A673 (cell line): ENCODE results near the gene RPS6KA6.

Experiments used
- CTCF ChIP-seq: fragments of 300-800, 200-600 bp; sonication (generic); conservative IDR thresholded peaks from 2 replicates; pipeline ENCODE4 v1.5.1; 2017; ENCODE audit warnings: low read depth, mild to moderate bottlenecking, antibody characterized with exemption, low read length, moderate library complexity, mixed read lengths
- EZH2 ChIP-seq: fragments of 200-600 bp; sonication (generic); IDR thresholded peaks from 2 replicates; pipeline ENCODE4 v1.6.1; 2017; ENCODE audit warnings: borderline replicate concordance, low read depth, mild to moderate bottlenecking, mixed read lengths, antibody characterized with exemption, low read length; ENCODE audit not compliant: poor library complexity, severe bottlenecking

- no peak for TF ChIP-seq CTCF
- no peak for TF ChIP-seq EZH2
Measured at GRCh38 chrX:84156821-84157220, 31.2 kb downstream of the RPS6KA6 start.
